ENCODE measurements around the gene KANK2. TPM values are rescaled to one million over a fixed set of nuclear protein-coding genes. Genes with fewer than 3 reads are reported as not detected.

Gene KANK2
- total RNA-seq, 1 donor, result 398 TPM

- no peak overlapping the region for H3K4me3 ChIP-seq (ENCODE audit: low read depth, low read length)
- no peak for DNase-seq (ENCODE audit: low read depth)
- TF ChIP-seq CTCF (IDR thresholded peaks at IDR 0.05; ENCODE audit: insufficient read depth, low read length), result no peak
Observed at GRCh38 chr19:11198769-11199424, 1.6 kb upstream of the KANK2 start.

DNA sequence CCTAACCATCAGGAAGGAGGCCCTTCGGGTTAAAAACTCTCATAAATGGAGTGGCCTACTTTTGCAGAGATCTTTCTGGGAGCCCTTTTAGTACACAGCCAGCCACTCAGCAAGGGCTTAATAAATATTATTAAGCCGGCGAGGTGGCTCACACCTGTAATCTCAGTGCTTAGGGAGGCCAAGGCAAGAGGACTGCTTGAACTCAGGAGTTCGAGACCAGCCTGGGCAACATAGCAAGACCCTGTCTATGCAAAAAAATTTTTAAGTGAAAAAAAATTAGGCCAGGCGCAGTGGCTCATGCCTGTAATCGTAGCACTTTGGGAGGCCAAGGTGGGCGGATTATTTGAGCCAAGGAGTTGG, 810 bp upstream of the KANK2 start:
- DNase-seq (ENCODE audit: low read depth), result no peak
- TF ChIP-seq CTCF (IDR thresholded peaks at IDR 0.05; ENCODE audit: insufficient read depth, low read length), result no peak

GRCh38 chr19:11196406-11197287, 698 bp downstream of the KANK2 start:
- TF ChIP-seq CTCF (IDR thresholded peaks at IDR 0.05; ENCODE audit: insufficient read depth, low read length), result no peak
- H3K4me3 ChIP-seq (ENCODE audit: low read depth, low read length), result peak overlapping the region; percentile 98
- no peak for DNase-seq (ENCODE audit: low read depth)

More for the DNA sequence above, 810 bp upstream of the KANK2 start:
- no peak overlapping the region for H3K4me3 ChIP-seq (ENCODE audit: low read depth, low read length)

GRCh38 chr19:11195681-11196080, 1.7 kb downstream of the KANK2 start:
- no peak for DNase-seq (ENCODE audit: low read depth)
- peak overlapping the region; percentile 65 for H3K4me3 ChIP-seq (ENCODE audit: low read depth, low read length)
- no peak for TF ChIP-seq CTCF (IDR thresholded peaks at IDR 0.05; ENCODE audit: insufficient read depth, low read length)

DNA sequence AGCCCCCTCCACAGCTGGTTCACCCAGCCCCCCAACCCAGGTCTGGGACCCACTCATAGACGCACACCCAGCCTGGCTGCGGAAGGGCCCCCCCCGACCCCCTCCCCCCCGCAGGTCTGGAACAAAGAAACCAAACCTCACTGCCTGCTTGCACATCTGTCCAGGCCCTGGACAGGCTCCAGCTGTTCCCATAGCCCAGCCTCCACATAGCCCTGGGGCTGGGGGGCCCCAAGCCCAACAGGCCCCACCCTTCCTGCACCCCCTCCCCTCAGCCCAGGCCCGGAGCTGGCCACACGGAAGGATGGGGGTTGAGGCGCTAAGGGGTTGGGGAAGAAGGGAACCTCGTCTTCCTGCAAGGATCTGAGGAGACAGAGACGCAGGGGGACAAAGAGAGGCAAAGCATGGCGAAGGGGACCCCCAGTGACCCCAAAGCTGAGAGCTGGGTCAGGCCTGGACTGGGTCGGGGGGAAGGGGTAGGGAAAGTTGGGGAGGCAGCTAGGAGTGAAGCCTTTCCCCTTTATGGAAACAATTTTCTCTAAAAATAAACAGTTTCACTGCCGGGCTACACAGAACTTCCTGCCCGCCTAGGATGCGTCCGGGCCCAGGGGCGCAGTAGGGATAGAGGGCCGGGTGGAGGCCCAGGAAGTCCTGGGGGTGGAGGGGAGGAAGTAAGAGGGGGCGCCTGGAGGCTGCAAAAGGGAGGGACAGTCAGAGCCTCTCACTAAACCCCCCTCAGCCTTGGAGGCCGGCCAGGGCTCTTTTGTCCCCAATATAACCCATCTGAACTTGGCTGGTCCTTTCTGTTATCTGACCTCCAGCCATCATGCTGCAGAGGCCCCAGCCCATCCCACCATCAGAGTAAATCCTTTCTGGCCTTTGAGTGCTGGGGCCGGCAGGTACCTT, 2.4 kb downstream of the KANK2 start:
- no peak for DNase-seq (ENCODE audit: low read depth)
- no peak for TF ChIP-seq CTCF (IDR thresholded peaks at IDR 0.05; ENCODE audit: insufficient read depth, low read length)

DNA sequence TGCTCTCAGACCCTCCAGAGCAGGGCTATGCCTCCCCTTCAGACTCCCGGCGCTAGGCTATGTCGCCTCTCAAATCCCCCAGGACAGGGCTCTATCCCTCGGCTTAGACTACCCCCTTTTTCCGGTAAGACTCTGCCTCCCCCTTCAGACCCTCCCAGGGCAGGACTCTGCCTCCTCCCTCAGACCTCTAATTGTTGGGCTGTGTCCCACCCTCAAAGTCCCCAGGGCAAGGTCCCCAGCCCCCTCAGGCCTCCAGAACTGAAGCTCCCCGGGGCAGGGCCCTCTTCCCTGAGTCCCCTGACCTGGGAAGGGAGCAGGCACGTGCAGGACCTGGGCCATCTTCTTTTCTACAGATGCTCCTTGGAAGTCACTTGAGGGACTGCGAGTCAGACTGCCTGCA, 3.2 kb downstream of the KANK2 start:
- TF ChIP-seq CTCF (IDR thresholded peaks at IDR 0.05; ENCODE audit: insufficient read depth, low read length), result no peak
- DNase-seq (ENCODE audit: low read depth), result no peak
- peak overlapping the region; percentile 45 for H3K4me3 ChIP-seq (ENCODE audit: low read depth, low read length)

More for the DNA sequence above, 2.4 kb downstream of the KANK2 start:
- peak overlapping the region; percentile 65 for H3K4me3 ChIP-seq (ENCODE audit: low read depth, low read length)
